DMS53 treated with DMSO at 0.1 percent for 48 hours (cell line): ENCODE measurements around the gene TPCN1.
A peak's percentile ranks its signal among the peaks of the same experiment; 100 is the strongest.

Source experiments
- DNase-seq: peaks from one replicate; lab custom pipeline; 2025; ENCODE audit not compliant: unreplicated experiment; lab: John Stamatoyannopoulos, UW

The TPCN1 gene

DNA sequence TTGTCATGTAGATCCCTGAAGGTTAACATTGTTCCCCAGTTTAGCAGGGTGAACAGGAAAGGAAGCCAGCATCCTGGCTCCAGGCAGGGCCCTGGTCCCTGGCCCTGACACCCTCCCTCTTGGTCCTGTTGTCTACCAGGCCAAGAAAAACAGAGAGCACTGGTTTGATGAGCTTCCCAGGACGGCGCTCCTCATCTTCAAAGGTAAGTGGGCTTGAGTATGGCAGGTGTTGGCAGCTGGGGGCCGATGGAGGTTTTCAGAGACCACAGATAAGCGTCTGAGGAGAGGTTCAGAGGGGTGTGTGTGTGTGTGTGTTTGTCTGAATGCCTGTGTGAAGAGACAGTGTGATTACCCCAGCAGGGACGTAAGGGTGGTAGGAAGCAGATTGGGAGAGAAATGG, 57.4 kb downstream of the TPCN1 start:
- DNase-seq: no peak

DNA sequence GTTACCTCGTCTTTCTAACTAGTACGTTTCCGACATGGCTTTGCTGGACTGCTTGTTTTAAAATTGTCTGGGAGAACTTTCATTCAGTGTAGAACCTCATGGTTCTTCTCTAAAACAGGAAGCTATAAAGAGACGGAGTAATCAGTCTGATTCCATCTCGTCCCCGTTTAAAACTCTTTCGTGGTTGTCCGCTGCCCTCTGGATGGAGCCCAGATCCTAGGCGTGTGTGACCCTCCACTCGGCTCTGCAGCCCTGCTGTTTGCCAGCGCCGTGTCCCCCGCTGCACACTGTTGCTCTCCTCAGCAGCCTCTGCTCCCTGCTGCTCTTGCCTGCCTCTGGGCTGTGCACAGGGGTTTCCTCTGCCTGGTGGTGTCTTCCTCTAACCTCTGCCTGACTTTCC, 63.5 kb downstream of the TPCN1 start:
- DNase-seq: no peak

DNA sequence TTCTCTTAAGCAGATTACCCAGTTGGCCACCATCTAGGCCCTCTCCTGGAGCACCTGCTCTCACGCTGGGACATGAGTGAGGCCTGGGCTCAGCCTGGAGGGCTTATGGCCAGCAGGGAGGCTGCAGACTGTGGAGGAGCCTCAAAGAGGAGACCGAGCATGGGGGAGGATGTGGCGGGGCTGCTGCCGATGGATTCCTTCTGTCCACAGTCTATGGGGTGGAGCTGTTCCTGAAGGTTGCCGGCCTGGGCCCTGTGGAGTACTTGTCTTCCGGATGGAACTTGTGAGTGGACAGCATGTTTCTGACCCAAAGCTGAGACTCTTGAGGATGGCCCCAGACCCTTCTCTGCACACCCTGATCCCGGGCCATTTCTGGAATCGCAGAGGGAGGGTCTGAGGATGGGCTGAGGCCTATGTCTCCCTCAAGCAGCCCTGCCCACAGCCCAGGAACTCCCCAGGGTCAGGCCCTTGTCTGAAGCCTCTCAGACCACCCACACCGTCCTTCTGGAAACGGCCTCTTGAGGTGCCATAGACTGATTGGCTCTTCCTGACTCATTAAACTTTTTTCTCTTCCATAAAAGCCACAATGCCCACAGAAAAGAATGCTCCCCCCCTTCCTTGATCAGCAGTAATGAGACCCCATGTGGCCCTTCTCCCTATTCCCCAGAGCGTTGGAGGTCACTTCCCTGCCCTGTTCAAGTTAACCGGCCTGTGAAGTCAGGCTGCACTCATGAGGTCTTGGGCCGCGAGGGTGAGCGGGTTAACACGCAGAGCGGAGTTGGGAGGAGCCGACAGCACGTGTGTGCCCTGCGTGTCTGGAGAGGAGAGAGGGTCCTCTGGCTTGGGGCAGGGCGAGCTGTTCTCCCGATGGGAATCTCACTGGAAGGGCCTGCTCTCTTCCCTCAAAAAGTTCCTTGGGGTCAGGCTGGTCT, 64.7 kb downstream of the TPCN1 start:
- no peak for DNase-seq

DNA sequence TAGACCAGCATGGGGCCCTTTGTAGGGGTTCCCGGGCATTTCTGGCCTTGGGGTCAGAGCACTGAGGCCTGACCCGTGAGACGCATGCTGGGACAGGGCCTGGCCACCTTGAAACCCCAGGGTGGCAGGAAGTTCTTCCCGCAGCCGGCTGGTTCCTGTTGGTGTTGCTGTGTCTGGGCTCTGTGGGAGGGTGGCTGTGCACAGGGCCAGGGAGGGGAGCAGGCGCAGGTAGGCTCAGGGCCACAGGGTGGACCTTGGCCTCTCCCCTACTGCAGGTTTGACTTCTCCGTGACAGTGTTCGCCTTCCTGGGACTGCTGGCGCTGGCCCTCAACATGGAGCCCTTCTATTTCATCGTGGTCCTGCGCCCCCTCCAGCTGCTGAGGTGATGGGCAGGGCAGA, 65.4 kb downstream of the TPCN1 start:
- DNase-seq: no peak

DNA sequence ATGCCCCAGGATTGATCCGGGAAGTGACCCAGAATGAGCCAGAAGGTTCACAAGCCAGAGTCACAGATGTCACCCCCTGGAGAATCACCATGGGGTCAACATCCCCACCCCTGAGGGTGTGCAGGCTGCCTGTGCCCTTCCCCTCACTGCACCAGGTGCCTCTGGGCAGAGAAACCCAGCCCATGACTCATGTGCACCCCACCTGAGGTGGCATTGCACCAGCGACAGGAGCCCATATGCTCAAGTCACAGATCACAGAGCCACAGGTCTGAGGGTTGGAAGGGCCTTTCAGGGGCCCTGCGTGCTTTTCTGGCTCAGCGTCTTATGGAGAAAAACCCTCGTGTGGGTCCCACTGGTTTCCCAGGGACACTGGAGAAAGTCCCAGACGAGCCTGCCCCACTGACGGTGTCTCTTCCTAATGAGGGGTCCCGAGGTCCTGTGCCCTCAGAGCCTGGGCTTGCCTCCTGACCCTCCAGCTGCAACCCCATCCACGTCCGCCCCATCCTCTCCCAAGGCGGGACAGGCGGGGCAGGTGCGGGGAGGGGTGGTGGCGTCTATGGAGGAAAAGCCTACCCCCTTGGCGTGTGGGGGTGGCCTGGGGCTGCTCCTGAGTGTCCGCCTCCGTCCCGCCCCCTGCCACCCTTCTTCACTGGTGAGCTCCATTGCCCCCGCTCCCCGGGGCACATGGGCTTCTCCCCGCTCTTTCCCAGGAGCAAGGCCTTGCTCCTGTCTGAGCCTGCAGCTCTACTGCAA, 66.1 kb downstream of the TPCN1 start:
- no peak for DNase-seq

DNA sequence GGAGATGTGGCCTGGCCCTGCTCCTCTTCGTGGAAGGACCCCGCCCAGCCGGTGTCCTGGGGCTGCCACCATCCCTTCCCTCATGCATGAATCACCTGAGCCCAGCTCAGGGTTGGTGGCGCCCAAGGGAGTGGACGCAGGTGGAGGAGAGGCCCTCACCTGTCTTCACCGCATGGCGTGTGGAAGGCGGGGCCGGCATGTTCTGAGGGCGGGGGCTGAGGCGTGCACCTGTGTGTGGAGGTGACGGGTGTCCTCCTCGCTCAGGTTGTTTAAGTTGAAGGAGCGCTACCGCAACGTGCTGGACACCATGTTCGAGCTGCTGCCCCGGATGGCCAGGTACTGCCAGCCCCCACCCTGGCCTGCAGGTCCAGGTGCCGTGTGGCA, 66.6 kb downstream of the TPCN1 start:
- DNase-seq: no peak

DNA sequence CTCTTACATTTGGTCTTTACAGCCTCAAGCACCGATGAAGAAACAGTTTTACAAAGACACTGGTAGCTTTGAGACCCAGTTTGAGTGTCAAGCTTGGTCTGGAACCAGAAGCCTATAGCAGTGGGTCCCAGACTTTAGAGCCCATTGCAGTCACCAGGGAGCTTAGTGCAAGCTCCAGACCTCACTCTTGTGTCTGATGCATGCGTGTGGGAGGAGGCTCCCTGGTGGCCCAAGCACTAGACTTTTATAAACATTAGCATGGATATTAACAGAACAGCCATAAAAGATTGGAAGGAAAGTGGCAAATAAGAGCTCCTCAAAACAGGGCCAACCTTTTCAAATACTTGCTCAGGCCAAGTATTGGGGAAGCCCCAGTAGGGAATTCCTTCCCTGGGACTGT, 68.1 kb downstream of the TPCN1 start:
- no peak for DNase-seq

DNA sequence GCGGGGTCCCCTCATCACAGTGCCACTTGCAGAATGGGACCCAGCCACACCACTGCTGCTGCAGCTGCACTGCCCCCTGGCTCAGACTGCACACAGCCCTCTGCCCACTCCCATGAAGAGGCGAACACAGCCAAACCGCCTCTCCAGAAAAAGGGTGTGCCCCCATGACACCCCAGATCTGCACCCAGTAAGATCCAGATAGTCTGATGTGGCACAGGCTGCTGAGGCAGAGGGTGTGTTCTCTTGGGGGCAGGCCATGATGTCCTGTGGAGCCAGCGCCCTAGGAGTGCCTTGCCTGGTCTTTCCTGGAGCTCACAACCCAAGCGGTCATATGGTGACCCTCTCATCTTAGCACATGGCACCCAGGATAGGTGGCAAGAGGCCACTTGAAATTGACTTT, 69.2 kb downstream of the TPCN1 start:
- no peak for DNase-seq

DNA sequence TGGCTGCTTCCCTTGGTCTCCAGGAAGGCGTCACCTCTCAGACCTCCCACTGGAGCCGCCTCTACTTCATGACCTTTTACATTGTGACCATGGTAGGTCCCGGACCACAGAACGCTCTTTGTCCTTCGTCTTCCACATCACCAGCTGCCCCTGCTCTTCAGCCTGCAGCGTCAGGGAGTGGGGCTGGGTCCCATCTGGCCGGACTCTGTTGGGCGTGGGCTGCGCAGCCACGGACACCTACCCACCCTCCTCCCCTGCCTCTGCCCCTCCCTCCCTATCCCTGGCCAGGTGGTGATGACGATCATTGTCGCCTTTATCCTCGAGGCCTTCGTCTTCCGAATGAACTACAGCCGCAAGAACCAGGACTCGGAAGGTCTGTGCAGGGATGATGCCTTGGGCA, 70.3 kb downstream of the TPCN1 start:
- DNase-seq: no peak

DNA sequence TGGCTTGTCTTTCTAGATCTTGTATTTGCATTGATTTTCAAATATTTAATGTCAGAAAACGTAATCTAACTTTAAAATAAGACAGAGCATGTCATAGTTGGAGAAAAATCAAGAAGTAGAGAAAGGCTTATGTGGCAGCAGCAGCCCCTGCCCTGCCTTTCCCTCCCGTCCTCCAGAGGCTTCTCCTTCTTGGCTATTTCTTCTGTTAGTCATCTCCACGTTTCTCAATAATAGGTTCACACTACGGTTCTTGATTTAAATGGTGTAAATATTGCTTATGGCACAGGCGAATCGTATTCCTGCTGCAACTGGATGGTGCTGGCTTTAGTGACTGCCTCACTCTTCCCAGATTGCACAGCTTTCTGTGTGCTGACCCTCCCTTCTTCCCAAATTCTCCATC, 70.8 kb downstream of the TPCN1 start:
- no peak for DNase-seq

DNA sequence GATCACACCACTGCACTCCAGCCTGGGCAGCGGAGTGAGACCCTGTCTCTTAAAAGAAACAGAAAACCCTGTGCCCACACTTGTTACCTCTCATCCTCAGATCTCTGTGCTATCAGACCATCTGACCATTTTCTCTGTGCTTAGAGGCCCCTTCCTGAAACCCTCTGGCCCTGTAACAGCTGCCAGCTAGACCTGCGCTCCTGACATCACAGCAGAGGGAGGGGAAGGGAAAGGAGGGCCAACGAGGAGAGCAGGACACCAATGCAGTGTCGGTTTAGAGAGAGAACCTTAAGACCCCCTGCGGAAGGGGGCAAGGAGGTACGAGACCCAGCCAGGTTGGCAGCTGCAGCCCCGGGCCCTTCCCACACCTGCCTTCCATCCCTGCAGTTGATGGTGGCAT, 71.3 kb downstream of the TPCN1 start:
- DNase-seq: no peak

DNA sequence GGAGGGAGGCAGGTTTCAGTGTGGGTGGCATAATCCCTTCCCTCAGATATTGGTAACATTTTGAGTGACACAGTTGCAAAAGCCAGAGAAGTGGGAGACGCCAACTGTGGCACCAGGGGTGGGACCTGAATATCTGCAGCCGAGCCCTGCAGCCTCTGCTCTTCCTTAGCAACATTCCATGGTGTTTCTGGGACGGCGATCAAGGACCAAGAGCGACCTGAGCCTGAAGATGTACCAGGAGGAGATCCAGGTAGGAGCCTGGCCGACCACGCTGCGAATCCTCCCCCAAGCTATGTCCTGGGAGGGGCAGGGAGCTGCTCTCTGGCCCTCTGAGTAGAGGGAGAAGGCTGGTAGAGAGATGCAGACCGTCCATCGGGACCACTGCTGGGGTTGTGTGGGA, 71.8 kb downstream of the TPCN1 start:
- no peak for DNase-seq

DNA sequence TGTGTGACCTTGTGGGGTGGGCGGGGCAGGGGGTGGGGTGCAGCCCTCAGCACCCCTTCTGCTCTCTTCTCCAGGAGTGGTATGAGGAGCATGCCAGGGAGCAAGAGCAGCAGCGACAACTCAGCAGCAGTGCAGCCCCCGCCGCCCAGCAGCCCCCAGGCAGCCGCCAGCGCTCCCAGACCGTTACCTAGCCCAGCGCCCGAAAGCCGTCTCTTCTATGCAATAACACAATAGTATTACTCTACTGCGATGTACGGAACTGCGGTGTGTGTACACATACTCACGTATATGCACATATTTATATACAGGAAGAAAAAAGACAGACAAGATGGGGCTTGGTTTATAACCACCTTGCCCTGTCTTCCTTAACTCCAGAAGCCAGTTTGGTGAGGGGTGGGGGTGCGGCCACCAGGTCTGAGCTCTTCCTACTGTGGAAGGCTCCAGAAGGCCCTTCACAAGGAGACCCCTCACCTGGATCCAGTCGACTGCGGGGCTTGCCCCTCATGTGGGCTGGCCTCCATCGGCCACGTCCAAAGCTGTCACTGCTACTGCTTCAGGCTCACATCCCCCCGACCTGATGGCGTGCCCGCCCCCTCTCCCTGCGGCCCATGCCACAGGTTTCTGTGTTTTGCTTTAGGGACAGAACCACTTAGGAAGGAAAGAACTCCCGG, 74.8 kb downstream of the TPCN1 start:
- no peak for DNase-seq

DNA sequence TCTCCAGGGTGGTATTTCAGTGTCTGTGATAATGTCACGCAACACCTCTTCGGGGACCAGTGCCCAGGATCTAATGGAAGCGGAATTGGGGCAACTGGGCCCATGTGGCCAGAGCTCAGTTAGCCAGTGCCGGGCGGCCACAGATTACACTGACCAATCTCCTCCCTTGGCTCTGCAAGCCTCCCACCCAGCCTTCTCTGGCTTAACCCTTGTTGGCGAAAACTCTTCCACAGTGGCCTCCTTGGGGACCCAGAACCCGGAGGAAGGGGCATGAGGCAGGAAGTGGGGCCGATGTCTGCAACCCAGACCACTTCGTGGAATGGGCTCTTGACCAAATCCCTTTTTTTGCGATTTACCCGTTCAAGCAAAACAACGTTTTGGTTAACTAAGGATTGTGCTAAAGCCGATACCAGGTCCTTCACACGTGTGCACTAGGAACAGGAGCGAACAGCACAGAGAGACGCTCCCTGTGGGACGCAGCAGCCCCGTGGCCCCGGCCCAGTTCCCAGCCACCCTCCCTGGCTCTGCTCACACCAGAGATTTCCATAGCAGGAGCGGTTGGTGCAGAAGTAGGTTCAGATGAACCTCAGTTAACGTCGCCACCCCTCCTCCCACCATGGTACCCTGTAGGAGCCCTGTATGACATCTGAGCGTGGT, 75.4 kb downstream of the TPCN1 start:
- no peak for DNase-seq

DNA sequence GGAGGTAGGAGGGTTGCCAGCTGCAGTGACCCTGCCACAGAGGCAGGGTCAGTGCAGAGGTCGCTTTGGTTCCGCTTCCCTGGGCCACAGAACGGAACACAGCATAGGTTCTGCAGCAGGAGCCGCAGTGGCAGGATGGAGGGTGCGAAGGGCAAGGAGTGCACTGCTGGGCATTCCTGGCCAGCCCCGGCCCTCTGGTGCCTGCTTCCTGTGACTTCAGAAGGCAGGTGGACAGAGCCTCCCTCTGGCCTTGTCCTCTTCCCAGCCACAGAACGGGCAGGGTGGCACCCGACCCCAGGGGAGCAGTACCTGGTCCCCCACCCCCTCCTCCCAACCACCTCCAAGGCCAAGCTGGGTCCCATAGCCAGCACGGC, 75.9 kb downstream of the TPCN1 start:
- DNase-seq: no peak

DNA sequence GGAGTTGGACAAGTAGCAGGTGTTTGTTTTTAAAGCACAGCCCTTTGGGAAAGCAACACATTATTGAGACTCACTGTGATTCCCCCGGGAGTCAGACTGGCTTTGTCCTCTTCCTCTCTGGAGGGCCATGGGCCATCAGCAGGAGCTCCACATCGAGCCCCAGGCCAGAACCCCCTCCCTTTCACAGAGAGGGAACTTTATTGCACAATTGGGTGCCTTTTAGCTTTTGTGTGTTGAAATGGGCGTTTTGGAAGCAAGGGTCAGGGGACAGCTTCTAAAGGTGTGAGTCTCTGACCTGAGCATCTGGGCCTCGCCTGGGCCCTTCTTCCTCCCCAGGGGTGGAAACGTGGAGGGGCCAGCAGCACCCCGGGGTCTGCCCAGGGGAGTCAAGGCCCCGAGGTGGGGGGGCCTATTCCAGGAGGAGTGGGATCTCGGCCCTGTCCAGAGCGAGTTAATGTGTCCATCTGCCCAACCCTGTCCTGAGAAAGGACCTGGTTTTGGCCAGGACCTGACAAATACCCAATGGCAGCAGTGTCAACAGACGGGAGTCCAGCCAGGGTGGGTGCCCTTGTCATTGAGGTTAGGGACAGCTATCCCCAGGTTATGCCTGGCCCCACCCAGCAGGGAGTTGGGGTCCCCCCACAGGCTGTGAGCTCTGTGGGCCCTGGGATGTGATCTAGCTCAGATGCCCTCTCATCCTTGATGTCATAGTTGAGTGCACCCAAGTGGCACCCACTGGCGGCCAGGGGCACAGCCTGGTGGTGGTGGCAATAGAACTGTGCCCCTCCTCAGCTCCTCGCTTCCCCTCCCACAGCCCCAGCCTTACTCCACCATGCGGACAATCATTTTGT, 76.6 kb downstream of the TPCN1 start:
- no peak for DNase-seq

DNA sequence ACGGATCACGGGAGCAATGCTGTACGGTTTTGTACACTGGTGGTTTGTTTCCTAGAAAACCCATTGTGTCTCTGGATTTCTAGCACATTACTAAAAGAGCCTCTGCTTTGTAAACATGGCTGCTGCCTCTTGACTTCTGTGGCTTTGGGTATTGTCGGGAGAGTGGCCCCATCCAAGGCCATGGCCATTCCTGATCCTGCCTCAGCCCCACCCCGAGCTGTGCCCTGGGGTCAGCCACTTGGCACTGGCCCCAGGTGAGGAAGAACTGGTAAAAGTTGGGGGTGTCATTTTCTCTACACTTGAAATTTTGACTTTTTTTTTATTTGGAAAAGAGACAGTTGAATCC, 77.2 kb downstream of the TPCN1 start:
- no peak for DNase-seq

DNA sequence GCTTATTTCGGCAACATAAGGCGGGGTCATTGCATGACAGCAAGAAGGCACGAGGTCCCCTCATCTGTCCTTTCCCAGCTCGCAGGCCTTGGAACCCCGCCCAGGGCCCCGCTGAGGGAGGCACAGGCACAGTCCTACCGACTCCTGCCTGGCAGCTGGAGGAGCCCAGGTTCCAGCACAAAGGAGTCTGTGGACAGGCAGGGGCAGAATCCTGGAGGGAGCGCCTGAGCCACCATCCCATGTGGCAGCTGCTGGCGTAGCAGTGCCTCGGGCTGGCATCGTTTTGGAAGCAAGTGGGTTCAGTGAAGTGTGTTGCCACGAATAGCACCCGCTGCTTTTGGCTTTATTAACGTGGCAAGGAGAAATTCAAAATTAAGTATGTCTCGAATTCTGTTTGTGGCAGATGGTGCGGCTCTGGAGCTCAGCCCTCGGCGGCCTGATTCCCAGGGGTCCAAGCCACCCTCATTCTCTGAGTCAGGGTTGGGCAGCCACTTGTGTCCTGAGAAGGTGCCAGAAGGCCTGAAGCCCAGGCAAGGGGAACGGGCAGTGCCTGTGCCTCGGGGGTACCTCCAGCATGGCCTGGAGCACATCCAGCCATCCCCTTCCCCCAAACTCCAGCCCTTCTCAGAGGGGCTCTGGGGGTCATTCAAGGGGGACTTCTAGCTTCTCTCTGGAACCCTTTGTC, 77.7 kb downstream of the TPCN1 start:
- DNase-seq: no peak

DNA sequence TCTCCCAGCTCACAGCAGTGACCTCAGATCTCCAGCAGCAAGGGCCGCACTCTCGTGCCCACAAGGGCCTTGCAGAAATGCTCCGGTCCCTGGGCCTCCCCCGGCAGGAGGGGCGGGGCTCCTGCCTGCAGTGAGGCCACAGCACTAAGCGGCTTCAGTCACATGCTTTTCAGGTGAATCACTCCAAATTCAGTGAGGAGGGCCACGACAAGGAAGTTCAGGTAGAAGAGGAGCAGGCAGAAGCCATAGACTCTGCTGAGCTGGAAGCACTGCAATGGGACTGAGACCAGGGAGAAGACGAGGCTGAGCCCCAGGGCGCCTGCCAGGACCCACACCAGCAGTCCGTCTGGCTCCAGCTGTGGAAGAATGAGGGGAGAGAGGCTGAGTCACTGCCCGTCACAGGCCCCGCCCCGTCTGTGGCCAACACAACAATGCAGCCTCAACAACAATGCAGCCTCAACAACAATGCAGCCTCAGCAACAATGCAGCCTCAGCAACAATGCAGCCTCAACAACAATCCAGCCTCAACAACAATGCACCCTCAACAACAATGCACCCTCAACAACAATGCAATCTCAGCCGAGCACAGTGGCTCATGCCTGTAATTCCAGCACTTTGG, 78.5 kb downstream of the TPCN1 start:
- peak; percentile 48 for DNase-seq

DNA sequence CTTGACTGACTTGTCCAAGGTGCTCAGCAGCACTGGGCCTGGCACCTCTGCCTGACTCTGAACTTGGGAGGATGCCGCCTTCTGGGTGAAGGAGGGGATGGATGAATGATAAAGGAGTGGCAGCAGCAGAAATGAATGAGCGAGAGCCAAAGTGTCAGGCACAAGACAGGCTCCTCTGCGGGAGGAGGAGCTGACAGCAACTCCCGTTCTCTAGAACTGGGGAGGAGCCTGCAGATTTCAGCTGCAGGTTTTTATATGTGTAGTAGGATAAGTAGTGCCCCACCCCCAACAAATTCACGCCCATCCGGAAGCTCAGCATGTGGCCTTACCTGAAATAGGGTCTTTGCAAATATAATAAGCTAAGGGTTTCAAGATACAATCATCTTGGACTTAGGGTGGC, 80.5 kb downstream of the TPCN1 start:
- DNase-seq: no peak
